Islet precursor cell (in vitro differentiated cells): ENCODE results near the gene C10orf62.
"Not testable (repeated sequence)": the region's sequence is repeated elsewhere in the genome, so short reads cannot be mapped to it uniquely, and the experiment has no call there.

Experiments
- DNase-seq: peaks from one replicate; pipeline ENCODE4 v3.0.0-alpha.2; 2018

The C10orf62 gene

GRCh38 chr10:97566336-97566996, 23.1 kb upstream of the C10orf62 start:
- no peak for DNase-seq

- DNase-seq = no peak
Observed at GRCh38 chr10:97567891-97568290, 21.6 kb upstream of the C10orf62 start.

GRCh38 chr10:97570146-97570788, 19.3 kb upstream of the C10orf62 start:
- no peak for DNase-seq

GRCh38 chr10:97570789-97571471, 18.6 kb upstream of the C10orf62 start:
- DNase-seq = no peak

- peak; percentile 95 for DNase-seq
Observed at GRCh38 chr10:97571622-97572021, 17.9 kb upstream of the C10orf62 start.

GRCh38 chr10:97572214-97572989, 17.1 kb upstream of the C10orf62 start, which contains the start of gene ANKRD2:
Gene ANKRD2 (plus strand): TSS chr10:97572779. CDS start chr10:97572789, 10 bp downstream.
- DNase-seq = peak; percentile 91

DNA sequence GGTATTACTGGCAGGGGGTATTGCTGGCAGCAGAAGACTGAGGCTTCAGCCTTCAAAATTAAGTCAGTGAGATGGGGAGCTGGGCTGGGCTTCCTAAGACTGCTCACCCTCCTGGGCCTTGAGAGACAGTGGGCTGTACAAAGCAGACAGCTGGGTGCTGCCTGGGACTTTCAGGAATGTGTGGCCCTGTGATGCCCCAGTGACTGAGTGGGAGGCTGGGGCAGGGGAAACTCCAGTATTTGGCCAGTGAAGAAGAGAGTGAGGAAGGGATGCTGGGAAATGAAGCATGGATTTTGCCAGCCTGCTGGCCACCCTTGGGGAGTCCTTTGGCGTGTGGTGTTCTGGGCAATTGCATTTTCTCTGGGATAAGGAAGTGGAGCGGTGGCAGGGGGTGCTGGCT, 16.5 kb upstream of the C10orf62 start:
- no peak for DNase-seq

GRCh38 chr10:97573672-97574071, 15.8 kb upstream of the C10orf62 start:
- no peak for DNase-seq

DNA sequence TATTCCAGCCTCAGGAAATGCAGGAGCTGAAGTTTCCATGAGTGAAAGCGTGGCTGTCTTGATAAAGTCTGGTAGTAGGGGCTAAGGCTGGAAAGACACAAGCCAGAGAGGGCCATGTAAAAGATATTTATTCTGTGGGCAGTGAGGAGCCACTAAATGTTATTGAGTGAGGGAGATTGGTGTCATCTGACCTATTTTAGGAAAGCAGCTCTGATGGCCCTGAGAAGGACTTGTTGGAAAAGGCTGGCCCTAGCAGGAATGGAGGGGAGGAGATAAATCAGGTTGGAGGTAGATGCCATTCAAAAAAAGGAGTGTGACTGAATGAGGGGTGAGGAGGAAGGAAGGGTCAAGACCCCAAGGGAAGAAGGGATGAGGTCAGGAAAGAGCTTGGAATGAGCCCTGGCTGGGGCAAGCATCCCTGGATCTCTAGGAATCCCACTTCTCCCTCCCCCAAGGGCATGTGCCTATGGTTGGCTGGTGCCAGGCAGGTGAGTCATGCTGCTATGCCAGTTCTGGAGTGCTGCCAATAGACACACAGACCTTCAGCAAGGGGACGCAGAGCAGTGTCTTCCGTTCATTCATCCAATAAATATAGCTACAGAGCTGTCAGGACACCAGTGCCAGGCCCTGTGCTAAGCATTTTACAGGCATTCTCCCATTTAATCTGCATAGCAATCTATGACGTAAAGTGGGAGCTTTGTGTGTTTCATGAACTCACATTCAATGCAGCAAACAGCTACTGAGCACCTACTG, 15.0 kb upstream of the C10orf62 start:
- peak; percentile 97 for DNase-seq

DNA sequence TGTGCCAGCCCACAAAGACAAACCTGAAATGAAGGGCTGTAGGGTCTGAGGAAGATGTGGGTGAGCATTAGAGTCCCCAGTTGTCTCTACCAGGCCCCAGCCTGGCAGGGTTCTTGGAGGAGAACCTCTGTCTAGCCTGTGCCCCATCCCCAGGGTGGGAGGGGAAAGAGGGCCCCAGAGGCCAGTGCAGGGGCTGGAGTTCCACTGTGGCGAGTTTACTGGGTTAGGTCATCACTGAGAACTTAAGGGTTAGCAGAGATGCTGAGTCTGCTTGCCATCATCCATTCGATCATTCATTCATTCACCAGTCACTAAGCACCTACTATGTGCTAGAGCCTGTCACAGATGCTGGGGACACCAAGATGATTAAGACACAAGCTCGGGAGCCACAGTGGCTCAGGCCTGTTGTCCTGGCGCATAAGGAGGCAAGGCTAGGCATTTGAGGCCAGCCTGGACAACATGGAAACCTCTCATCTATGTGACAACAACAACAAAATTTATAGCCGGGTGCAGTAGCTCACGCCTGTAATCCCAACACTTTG, 14.3 kb upstream of the C10orf62 start:
- peak; percentile 81 for DNase-seq

DNA sequence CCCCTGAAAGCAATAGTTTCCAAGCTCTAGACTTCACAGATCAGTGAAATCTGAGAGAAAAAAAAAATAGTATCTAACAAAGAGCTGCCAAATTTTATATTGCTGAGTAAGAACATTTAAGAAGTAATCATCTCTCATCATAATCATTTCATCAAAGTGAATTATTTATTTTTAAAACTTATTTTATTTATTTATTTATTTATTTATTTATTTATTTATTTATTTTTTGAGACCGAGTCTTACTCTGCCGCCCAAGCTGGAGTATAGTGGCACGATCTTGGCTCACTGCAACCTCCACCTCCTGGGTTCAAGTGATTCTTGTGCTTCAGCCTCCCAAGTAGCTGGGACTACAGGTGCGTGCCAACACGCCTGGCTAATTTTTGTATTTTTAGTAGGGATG, 13.0 kb upstream of the C10orf62 start:
- DNase-seq = not testable (repeated sequence)

- DNase-seq = no peak
Observed at GRCh38 chr10:97577701-97578100, 11.8 kb upstream of the C10orf62 start.

- DNase-seq = no peak
Observed at GRCh38 chr10:97578171-97578844, 11.2 kb upstream of the C10orf62 start.

GRCh38 chr10:97580421-97581367, 8.8 kb upstream of the C10orf62 start:
- no peak for DNase-seq

DNA sequence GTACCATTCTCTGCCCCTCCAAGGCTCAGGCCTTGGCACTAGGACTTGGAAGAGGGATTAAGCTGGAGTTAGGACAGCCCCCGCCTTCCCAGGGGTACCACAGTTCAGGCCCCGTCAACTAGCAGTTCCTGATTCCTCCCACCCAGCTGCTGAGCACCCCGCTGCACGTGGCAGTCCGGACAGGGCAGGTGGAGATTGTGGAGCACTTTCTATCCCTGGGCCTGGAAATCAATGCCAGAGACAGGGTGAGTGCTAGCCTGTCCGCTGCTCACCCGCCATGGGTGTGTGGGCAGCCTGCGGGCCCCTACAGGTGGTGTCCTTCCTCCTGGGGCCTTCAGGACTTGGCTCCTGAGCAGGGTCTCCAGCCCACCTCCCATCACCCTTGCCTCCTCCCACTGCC, 7.4 kb upstream of the C10orf62 start:
- no peak for DNase-seq

DNA sequence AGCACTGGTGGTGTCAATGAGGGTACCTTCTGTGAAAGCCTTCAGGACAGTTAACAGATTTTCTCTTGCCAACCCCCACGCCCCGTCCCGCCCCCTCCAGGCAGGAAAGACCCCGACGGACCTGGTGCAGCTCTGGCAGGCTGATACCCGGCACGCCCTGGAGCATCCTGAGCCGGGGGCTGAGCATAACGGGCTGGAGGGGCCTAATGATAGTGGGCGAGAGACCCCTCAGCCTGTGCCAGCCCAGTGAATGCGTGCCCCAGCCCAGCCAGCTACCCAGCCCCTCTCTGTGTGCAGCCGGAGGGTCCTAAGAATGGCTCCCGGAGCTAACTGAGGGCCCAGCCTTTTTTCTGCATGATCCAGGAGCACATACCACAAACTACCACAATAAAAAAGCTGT, 6.0 kb upstream of the C10orf62 start:
- no peak for DNase-seq

GRCh38 chr10:97584060-97584797, 5.3 kb upstream of the C10orf62 start, which contains the start of gene HOGA1:
Gene HOGA1 (plus strand): TSS chr10:97584389. CDS start chr10:97584704, 315 bp downstream.
- peak; percentile 85 for DNase-seq

- DNase-seq = no peak
Observed at GRCh38 chr10:97584798-97585438, 4.6 kb upstream of the C10orf62 start.

DNA sequence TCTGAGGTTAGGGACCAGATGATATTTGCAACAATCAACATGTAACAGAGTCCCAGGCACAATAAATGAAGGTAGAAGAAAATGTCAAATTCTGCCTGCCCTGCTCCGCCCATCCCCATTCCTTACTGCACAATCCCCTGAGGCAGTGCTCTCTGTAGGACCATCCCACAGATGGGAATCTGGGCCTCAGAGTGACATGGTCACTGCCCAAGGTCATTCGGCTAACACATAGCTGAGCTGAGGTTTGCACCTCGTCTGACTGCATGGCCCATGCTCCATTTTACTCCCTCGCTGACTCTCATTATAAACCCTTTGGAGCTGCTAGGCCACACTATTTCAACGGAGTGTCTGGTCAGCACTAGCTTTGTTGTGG, 4.1 kb upstream of the C10orf62 start:
- DNase-seq = peak; percentile 61
